Amygdala (tissue), 56 donors: Measurements from ENCODE around the gene ABCC1.
A peak's percentile ranks its signal among the peaks of the same experiment; 100 is the strongest.

Experiments
- DNase-seq, 56 donors: peaks; one replicate each; lab custom pipeline; 2025; lab: John Stamatoyannopoulos, UW

ABCC1 gene

GRCh38 chr16:15986261-15986660 is 36.8 kb downstream of the ABCC1 start:
- no peak for DNase-seq

- DNase-seq, result no peak
Observed at GRCh38 chr16:15988268-15989013, 39.0 kb downstream of the ABCC1 start.

GRCh38 chr16:15990902-15991301 is 41.5 kb downstream of the ABCC1 start:
- no peak for DNase-seq

GRCh38 chr16:15993128-15993527 is 43.7 kb downstream of the ABCC1 start:
- no peak for DNase-seq

- no peak for DNase-seq
Observed at GRCh38 chr16:15993541-15993940, 44.1 kb downstream of the ABCC1 start.

- peak in 16 of 56 donors; percentile 0 to 56 (median 15) for DNase-seq
Observed at GRCh38 chr16:15993946-15994665, 44.7 kb downstream of the ABCC1 start.

- DNase-seq, result peak in 3 of 56 donors; percentile 12 to 29 (median 23)
Observed at GRCh38 chr16:15996432-15997109, 47.2 kb downstream of the ABCC1 start.

GRCh38 chr16:16000685-16001084 is 51.3 kb downstream of the ABCC1 start:
- DNase-seq, result no peak

- DNase-seq, result no peak
Observed at GRCh38 chr16:16001596-16002255, 52.3 kb downstream of the ABCC1 start.

GRCh38 chr16:16003719-16004313 is 54.4 kb downstream of the ABCC1 start:
- no peak for DNase-seq

- DNase-seq, result no peak
Observed at GRCh38 chr16:16004314-16004749, 54.9 kb downstream of the ABCC1 start.

GRCh38 chr16:16005721-16006120 is 56.3 kb downstream of the ABCC1 start:
- no peak for DNase-seq

- DNase-seq, result no peak
Observed at GRCh38 chr16:16006650-16007049, 57.2 kb downstream of the ABCC1 start.

GRCh38 chr16:16007743-16008111 is 58.3 kb downstream of the ABCC1 start:
- DNase-seq, result no peak

GRCh38 chr16:16008666-16009065 is 59.2 kb downstream of the ABCC1 start:
- no peak for DNase-seq

- no peak for DNase-seq
Observed at GRCh38 chr16:16009401-16009800, 60.0 kb downstream of the ABCC1 start.

GRCh38 chr16:16010194-16010593 is 60.8 kb downstream of the ABCC1 start:
- DNase-seq, result no peak

- DNase-seq, result no peak
Observed at GRCh38 chr16:16012144-16012543, 62.7 kb downstream of the ABCC1 start.

- DNase-seq, result no peak
Observed at GRCh38 chr16:16013812-16014211, 64.4 kb downstream of the ABCC1 start.
